GM18861 (cell line): ENCODE results near the gene EIF3D.

ENCODE experiments used
- ATAC-seq: cut with Tn5 transposase; IDR thresholded peaks from one replicate; pipeline ENCODE4 v1.9.1; 2021; ENCODE audit not compliant: unreplicated experiment

EIF3D gene

DNA sequence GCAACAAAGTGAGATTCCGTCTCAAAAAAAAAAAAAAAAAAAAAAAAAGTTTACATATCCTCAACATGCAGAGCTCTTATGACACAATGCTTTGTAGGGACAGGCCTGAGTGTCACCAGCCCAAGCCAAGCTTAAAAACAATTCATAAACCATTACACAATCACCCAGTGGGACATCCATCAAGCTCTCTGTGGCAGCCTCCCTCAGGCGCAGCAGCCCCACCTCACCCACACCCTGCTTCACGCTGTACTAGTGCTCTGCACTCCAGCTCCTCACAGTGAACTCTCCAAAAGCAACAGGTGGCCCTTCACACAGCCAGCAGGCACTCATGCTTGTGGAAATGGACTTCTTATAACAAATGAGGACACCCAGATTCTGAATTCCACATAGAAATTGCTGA, 18.6 kb downstream of the EIF3D start:
- no peak for ATAC-seq

GRCh38 chr22:36507518-36508010, 21.4 kb downstream of the EIF3D start:
- no peak for ATAC-seq

- peak; percentile 77 for ATAC-seq
These were observed 22.1 kb downstream of the EIF3D start, which contains the start of gene FOXRED2 for GRCh38 chr22:36506637-36507517. Gene FOXRED2 (minus strand): TSS chr22:36507040. CDS start chr22:36506422, 618 bp downstream.

- no peak for ATAC-seq
These were observed 22.8 kb downstream of the EIF3D start for GRCh38 chr22:36505998-36506635.

DNA sequence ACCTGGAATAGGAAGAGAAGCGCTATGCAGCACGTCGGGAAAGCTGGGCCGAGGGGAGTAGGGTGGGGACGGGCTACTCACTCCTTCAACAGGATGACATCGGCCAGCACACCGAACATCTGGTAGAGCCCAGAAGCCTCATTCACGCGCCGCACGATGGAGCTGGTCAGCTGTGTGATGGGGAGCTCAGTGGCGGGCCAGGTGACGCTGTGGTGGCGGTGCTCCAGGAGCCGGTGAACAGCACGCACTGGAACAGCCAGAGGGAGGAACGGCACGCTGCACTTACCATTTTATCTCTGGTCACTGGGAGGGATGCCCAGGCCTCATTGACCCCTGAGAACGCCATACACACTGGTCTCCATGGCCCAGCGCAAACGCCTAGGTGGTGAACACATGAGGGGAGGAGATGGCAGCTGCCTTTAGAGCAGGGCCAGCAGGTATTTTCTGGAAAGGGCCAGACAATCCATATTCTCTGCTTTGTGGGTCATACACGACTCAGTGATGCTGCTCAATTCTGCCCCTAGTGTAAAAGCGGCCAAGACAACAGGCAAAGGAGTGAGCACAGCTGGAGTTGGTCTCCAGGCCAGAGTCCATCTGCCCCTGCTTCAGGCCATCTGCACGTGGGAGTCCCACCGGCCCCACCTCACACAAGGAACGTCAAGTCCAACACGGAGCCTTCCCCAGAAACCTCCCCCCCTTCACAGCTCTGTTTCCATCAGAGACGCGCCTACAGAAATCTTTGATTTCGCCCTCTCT, 30.9 kb downstream of the EIF3D start:
- ATAC-seq: no peak

DNA sequence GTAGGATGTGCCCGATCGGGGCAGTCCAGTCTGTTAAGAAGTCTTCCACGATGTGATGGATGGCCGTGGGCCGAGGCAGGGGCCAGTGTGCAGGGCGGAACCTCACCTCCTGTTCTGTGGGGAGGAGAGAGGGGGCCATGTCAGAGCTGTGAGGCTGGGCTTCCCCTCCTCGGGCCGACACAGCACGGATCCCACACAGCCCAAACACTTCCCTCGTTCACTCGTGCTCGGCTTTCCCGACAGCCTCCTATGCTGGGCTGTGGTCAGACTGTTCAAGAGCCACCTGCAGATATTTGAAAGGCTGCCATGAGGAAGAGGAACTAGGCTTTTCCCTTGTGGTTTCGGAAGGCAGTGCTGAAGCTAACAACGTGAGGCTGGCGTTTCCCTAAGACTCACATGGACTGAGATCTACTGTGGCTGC, 35.3 kb downstream of the EIF3D start:
- no peak for ATAC-seq

GRCh38 chr22:36492109-36492508, 36.9 kb downstream of the EIF3D start:
- ATAC-seq: no peak

DNA sequence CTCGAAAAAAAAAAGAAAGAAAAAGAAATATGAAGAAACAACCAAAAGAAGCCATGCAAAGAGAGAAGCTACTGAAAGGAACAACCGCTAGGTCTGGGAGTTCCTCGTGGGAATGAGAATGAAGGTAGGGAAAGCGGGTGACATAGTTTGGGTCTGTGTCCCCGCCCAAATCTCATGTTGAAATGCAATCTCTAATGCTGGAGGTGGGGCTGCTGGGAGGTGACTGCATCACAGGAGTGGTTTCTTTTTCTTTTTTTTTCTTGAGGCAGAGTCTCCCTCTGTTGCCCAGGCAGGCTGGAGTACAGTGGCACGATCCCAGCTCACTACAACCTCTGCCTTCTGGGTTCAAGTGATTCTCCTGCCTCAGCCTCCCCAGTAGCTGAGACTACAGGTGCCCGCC, 37.8 kb downstream of the EIF3D start:
- ATAC-seq: no peak

- ATAC-seq: no peak
These were observed 42.2 kb downstream of the EIF3D start for GRCh38 chr22:36486619-36487384.

GRCh38 chr22:36481393-36482168, 47.4 kb downstream of the EIF3D start, which contains the start of gene TXN2:
Gene TXN2 (minus strand): TSS chr22:36481640. CDS start chr22:36480837, 803 bp downstream.
- peak; percentile 68 for ATAC-seq

DNA sequence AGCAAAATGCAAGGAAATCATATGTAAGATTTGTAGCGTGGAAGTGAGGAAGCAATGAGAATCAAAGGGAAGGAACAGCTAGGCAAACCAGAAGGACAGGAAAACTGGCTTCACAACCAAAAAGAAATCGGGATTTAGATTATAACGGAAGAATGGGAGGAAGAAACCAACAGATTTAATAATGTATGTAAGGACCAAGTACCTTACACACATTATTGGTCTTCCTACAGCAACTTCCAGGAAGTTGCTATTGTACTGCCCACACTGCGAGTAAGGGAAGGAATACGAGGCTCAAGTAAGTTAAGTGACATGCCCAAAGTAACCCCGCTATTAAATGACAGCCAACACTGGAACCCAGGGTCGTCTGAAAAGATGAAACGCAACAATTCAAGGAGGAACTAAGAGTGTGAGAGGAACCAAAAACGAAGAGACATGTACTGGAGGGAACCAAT, 48.0 kb downstream of the EIF3D start:
- ATAC-seq: no peak

GRCh38 chr22:36478966-36479365, 50.0 kb downstream of the EIF3D start:
- ATAC-seq: no peak

- no peak for ATAC-seq
These were observed 53.6 kb downstream of the EIF3D start for GRCh38 chr22:36475341-36475740.

GRCh38 chr22:36472689-36473088, 56.3 kb downstream of the EIF3D start:
- no peak for ATAC-seq

DNA sequence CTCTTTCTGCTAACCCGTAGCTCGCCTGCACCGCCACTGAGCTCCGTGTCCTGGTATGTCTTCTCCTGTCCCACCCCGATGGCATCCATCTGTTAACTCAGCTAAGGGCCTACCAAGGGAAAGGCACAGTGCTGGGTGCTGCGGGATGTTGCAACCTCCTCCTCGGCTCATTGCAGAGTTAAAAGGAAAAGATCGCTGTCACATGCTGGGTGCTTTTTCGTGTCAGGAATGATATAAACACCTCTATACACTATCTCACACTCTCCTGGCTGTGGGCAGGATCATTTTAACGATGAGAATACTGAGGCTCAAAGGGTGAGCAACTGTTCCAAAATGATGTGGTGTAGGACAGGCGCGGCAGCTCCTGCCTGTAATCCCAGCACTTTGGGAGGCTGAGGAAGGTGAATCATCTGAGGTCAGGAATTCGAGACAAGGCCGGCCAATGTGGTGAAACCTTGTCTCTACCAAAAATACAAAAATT, 57.6 kb downstream of the EIF3D start:
- no peak for ATAC-seq

DNA sequence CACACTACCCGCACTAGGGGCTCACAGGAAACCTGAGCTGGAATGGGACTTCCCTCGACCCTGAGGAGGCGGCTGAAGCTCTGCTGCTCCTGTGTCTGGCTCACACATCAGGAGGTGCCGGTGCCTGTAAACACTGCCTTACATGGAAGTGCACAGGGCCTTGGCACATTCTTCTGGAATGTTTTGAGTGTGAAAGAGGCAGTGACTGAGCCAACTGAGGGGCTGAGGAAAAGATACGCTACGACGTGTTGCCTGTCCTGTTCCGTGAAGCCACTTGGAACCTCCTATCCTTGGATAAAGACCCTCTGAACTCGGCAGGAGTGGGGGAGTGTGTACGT, 58.0 kb downstream of the EIF3D start:
- no peak for ATAC-seq

GRCh38 chr22:36470162-36470993, 58.6 kb downstream of the EIF3D start:
- ATAC-seq: no peak

DNA sequence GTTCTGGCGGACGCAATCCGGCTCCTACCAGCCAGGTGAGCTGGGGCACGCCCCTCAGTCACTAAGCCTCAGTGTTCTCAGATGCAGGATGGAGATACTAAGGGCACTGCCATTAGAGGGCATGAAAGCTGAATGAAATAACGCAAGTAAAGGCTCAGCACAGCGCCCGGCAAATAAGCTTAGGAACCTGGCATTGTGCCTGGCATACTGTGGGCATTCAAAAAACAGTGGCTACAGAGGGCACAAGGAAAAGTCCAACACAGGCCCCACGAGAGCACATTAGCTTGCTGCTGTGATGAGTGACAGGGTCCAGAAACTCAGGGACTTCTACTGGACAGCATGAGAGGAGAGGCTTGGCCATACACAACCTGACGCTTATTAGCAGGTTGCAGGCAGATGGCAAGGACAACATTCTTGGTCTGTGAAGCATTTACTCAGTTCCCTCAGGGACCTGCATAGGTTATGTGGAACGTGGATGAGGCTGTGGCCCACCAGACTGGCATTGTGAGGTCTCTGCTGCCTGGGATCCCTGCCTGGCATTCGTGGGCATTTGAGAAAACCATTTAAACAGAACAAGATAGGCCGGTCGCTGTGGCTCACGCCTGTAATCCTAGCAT, 59.8 kb downstream of the EIF3D start:
- ATAC-seq: no peak
